ENCODE data around the gene THYN1.

DNA sequence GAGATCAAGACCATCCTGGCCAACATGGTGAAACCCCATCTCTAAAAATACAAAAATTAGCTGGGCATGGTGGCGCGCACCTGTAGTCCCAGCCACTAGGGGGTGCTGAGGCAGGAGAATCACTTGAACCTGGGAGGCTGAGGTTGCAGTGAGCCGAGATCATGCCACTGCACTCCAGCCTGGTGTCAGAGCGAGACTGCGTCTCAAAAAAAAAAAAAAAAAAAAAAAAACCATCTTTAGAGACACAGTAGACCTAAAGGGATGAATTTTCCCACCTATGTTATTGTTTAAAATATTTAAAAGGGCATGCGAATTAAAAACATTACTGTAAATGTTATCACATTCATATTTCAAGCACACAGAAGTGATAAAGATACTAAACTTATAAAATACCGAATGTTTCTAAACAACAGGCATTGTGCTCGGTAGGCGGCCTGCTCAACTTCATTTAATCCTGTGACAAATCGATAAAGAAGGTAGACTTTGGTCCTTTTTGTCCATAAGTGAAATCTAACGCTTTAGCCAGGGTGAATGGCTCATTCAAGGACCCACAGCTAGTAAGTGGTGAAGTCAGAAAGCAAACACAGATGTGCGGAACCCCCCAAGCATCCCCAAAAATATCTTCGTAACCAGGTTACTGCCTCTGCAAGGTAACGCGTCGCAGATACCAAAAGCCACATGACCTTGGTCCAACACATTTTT lies 45.5 kb downstream of the THYN1 start:
- TF ChIP-seq, protein P1, sequence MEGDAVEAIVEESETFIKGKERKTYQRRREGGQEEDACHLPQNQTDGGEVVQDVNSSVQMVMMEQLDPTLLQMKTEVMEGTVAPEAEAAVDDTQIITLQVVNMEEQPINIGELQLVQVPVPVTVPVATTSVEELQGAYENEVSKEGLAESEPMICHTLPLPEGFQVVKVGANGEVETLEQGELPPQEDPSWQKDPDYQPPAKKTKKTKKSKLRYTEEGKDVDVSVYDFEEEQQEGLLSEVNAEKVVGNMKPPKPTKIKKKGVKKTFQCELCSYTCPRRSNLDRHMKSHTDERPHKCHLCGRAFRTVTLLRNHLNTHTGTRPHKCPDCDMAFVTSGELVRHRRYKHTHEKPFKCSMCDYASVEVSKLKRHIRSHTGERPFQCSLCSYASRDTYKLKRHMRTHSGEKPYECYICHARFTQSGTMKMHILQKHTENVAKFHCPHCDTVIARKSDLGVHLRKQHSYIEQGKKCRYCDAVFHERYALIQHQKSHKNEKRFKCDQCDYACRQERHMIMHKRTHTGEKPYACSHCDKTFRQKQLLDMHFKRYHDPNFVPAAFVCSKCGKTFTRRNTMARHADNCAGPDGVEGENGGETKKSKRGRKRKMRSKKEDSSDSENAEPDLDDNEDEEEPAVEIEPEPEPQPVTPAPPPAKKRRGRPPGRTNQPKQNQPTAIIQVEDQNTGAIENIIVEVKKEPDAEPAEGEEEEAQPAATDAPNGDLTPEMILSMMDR (IDR thresholded peaks at IDR 0.05 in 4 of 5, conservative IDR thresholded peaks at IDR 0.05 in 1 of 5): peak in 3 of 5 experiments; percentile 43 to 63 (median 52)
- no peak for TF ChIP-seq POLR2A (IDR thresholded peaks at IDR 0.05)

Measured in gastrocnemius medialis (tissue), 4 donors.